PC-9 (cell line): ENCODE measurements around the gene LSM12. TPM values are rescaled to one million over a fixed set of nuclear protein-coding genes. Genes with fewer than 3 reads are reported as not detected.
"Not testable (repeated sequence)": the region's sequence is repeated elsewhere in the genome, so short reads cannot be mapped to it uniquely, and the experiment has no call there.

ENCODE experiments used
- BruUV-seq: library from RNA; stranded (reverse); fragments of 400-500 nt; replicated peaks from 2 replicates; lab custom pipeline; 2021; lab: Mats Ljungman, UMichigan
- CTCF ChIA-PET: fragments of 300-600 bp; sonication (Branson Sonifier 250); formaldehyde crosslinking; loops from one replicate; lab custom pipeline; 2022; ENCODE audit warnings: antibody characterized with exemption; lab: Charles Lee
- POLR2A ChIA-PET: fragments of 300-600 bp; sonication (Branson Sonifier 250); formaldehyde crosslinking; loops from one replicate; lab custom pipeline; 2022; ENCODE audit warnings: antibody characterized with exemption; ENCODE audit not compliant: unreplicated experiment; lab: Charles Lee
- DNase-seq, 2 experiments: peaks; one replicate each; pipeline versions ENCODE4 v3.0.0 to v3.0.0-alpha.2; 2015 to 2022; ENCODE audit warnings: mixed read lengths in 1 of 2
- H2AFZ ChIP-seq: fragments of 200-600 bp; sonication (generic); 2 replicates; pipeline ENCODE4 v1.8.1; 2017; ENCODE audit warnings: antibody characterized with exemption
- H3F3A ChIP-seq: fragments of 200-600 bp; sonication (generic); 2 replicates; pipeline ENCODE4 v1.8.1; 2017; ENCODE audit warnings: antibody characterized with exemption, mild to moderate bottlenecking, low read depth; ENCODE audit not compliant: insufficient read depth
- H3K27ac ChIP-seq: fragments of 200-600 bp; sonication (generic); 2 replicates; pipeline ENCODE4 v1.6.1; 2016; ENCODE audit warnings: mixed run types
- H3K27me3 ChIP-seq: fragments of 200-600 bp; sonication (generic); 2 replicates; pipeline ENCODE4 v1.6.1; 2016; ENCODE audit warnings: low read depth, mixed run types; ENCODE audit not compliant: insufficient read depth
- H3K36me3 ChIP-seq: fragments of 200-600 bp; sonication (generic); 2 replicates; pipeline ENCODE4 v1.6.1; 2016; ENCODE audit warnings: low read depth, mixed run types
- H3K4me1 ChIP-seq: fragments of 200-600 bp; sonication (generic); replicated peaks from 2 replicates; pipeline ENCODE4 v1.6.1; 2016; ENCODE audit warnings: mixed run types; ENCODE audit not compliant: insufficient read depth
- H3K4me2 ChIP-seq: fragments of 200-600 bp; sonication (generic); 2 replicates; pipeline ENCODE4 v1.6.1; 2017; ENCODE audit warnings: mixed run types
- H3K4me3 ChIP-seq: fragments of 200-600 bp; sonication (generic); 2 replicates; pipeline ENCODE4 v1.6.1; 2016; ENCODE audit warnings: mixed run types
- H3K79me2 ChIP-seq: fragments of 200-600 bp; sonication (generic); 2 replicates; pipeline ENCODE4 v1.6.1; 2017; ENCODE audit warnings: low read depth, mixed run types
- H3K9me2 ChIP-seq: fragments of 200-600 bp; sonication (generic); 2 replicates; pipeline ENCODE4 v1.8.1; 2017; ENCODE audit warnings: mild to moderate bottlenecking; ENCODE audit not compliant: insufficient read depth
- H3K9me3 ChIP-seq: fragments of 200-600 bp; sonication (generic); 2 replicates; pipeline ENCODE4 v1.8.1; 2016; ENCODE audit warnings: low read depth; ENCODE audit not compliant: insufficient read depth
- H4K20me1 ChIP-seq: fragments of 200-600 bp; sonication (generic); 2 replicates; pipeline ENCODE4 v1.8.1; 2017; ENCODE audit not compliant: insufficient read depth
- EZH2 ChIP-seq: fragments of 200-600 bp; sonication (generic); IDR thresholded peaks from 2 replicates; pipeline ENCODE4 v1.8.0; 2017; ENCODE audit warnings: antibody characterized with exemption, low read depth
- intact Hi-C: fragments of 100-400 bp; cut with micrococcal nuclease; formaldehyde crosslinking; loops from one replicate; pipeline ENCODE4 v1.10.0; 2022; ENCODE audit not compliant: unreplicated experiment
- total RNA-seq: library from RNA; stranded (reverse); gene quantifications from 2 replicates; pipeline ENCODE4 v1.2.3, GENCODE V29; 2021
- TF ChIP-seq, protein P1 (sequence below): fragments of 200-600 bp; sonication (generic); conservative IDR thresholded peaks from 2 replicates; pipeline ENCODE4 v1.6.1; 2017; ENCODE audit warnings: mixed run types, antibody characterized with exemption, mild to moderate bottlenecking, moderate library complexity

LSM12 gene
- total RNA-seq, 1 experiment from 2014 or later: 62.7 TPM

DNA sequence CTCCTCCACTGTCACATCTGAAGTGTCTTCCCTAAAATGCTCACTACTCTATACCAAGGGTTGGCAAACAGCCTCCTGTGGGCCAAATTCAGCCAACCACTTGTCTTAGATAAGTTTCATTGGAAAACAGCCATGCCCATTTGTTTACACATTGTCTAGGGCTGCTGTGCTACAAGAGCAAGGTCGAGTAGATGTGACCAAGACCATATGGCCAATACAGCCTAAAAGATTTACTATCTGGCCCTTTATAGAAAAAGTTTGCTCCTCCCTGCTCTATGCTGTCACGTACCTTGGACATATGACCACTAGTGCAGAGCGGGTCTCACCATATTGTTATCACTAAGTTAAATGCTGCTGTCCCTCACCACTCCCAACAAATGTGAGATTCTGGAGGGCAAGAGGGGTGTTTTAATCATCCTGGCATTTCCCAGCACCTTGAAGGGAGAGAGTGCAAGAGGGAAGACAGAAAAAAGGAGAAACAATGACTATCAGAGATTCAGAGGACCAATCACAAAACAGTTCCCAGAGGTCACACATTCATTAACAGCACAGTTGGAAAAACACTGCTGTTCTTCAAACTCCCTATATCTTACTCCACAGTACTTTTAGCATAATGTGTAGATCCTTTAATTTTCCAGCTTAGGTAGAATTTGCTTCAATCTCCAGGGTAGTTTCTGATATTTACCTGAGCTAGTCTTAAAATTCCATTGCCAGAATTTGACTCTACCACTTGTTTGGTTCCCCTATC lies 13.2 kb downstream of the LSM12 start:
- Histone ChIP-seq H3K9me2 (no peaks in the 10 kb centered on the region), H2AFZ (no peak overlapping the region), H3K4me3 (no peak overlapping the region), H3K79me2 (peaks cover 76% of the 10 kb centered on the region), H4K20me1 (peaks cover 58% of the 10 kb centered on the region), H3K36me3 (peaks cover 37% of the 10 kb centered on the region), H3K27ac (no peak overlapping the region), H3F3A (peaks cover 14% of the 10 kb centered on the region), H3K27me3 (no peaks in the 10 kb centered on the region), H3K9me3 (no peaks in the 10 kb centered on the region), H3K4me1 (no peaks in the 10 kb centered on the region), H3K4me2 (no peak overlapping the region)
- CTCF ChIA-PET: no interaction called here
- intact Hi-C loops: no loop called here
- BruUV-seq: no TSS peak
- DNase-seq: no peak
- POLR2A ChIA-PET: interaction anchor here (0.7 kb wide), 1 partner anchor 13 kb away, joined by 17 read pairs; no protein-coding TSS in a partner anchor
- no peak for TF ChIP-seq EZH2
- TF ChIP-seq, protein P1, sequence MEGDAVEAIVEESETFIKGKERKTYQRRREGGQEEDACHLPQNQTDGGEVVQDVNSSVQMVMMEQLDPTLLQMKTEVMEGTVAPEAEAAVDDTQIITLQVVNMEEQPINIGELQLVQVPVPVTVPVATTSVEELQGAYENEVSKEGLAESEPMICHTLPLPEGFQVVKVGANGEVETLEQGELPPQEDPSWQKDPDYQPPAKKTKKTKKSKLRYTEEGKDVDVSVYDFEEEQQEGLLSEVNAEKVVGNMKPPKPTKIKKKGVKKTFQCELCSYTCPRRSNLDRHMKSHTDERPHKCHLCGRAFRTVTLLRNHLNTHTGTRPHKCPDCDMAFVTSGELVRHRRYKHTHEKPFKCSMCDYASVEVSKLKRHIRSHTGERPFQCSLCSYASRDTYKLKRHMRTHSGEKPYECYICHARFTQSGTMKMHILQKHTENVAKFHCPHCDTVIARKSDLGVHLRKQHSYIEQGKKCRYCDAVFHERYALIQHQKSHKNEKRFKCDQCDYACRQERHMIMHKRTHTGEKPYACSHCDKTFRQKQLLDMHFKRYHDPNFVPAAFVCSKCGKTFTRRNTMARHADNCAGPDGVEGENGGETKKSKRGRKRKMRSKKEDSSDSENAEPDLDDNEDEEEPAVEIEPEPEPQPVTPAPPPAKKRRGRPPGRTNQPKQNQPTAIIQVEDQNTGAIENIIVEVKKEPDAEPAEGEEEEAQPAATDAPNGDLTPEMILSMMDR: no peak

DNA sequence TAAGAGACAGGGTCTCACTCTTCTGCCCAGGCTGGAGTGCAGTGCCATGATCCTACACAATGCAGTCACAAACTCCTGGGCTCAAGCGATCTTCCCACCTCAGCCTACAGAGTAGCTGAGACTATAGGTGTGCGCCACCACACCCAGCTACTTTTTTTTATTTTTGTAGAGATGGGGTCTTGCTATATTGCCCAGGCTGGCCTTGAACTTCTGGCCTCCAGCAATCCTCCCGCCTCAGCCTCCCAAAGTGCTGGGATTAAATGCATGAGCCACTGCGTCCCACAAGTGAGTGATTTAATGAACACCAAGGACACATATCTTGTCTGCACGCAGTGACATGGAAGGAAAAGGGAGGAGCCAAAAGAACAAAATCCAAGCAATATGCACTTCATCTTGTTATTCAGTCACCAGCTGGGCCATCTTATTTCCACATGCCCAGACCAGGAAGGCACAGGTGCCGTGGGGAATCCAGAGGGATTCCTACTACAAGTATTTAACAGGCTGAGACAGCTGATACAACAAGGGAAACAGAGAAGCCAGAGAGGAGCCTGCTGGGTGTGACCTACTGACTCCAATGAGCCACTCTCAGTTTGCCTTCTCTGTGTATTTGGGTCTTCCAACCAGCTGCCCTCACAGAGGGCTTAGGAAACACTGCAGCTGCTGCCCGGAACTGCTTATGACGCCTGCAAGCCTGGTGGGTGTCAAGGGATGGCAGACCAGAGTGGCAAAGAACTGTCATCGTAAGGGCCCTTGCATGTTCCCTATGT lies 17.0 kb downstream of the LSM12 start:
- Histone ChIP-seq H2AFZ (no peak overlapping the region), H3K4me3 (no peak overlapping the region), H3K4me2 (no peak overlapping the region), H3K9me2 (no peaks in the 10 kb centered on the region), H3F3A (peaks cover 22% of the 10 kb centered on the region), H3K27me3 (no peaks in the 10 kb centered on the region), H4K20me1 (peaks cover 67% of the 10 kb centered on the region), H3K27ac (no peak overlapping the region), H3K79me2 (peaks cover 63% of the 10 kb centered on the region), H3K4me1 (no peaks in the 10 kb centered on the region), H3K9me3 (no peaks in the 10 kb centered on the region), H3K36me3 (peaks cover 36% of the 10 kb centered on the region)
- TF ChIP-seq EZH2: no peak
- TF ChIP-seq, protein P1: no peak
- intact Hi-C loops: no loop called here
- CTCF ChIA-PET: interaction anchor here (0.6 kb wide), 1 partner anchor 77 kb away, joined by 4 read pairs; no protein-coding TSS in a partner anchor
- DNase-seq: no peak
- POLR2A ChIA-PET: no interaction called here
- no TSS peak for BruUV-seq

DNA sequence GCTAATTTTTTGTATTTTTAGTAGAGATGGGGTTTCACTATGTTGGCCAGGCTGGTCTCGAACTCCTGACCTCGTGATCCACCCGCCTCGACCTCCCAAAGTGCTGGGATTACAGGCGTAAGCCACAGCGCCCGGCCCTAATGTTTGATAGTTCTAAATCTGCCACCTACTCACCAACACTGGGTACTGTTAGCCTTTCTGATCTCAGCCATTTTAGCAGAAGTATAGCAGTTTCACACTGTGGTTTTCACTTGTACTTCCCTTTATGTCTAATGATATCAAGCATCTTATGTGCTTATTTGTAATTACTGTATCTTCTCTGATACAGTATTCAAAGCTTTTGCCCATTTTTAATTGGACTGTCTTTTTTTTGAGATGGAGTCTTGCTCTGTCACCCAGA lies 19.6 kb downstream of the LSM12 start:
- H3K27me3 ChIP-seq, H3K27ac ChIP-seq, POLR2A ChIA-PET, BruUV-seq, H3K4me2 ChIP-seq, H3K4me3 ChIP-seq, H3K4me1 ChIP-seq, H3K9me3 ChIP-seq, intact Hi-C loops, CTCF ChIA-PET, H3K9me2 ChIP-seq, DNase-seq, H2AFZ ChIP-seq: not testable (repeated sequence)
- Histone ChIP-seq H4K20me1 (peaks cover 72% of the 10 kb centered on the region), H3F3A (peaks cover 28% of the 10 kb centered on the region), H3K79me2 (peaks cover 65% of the 10 kb centered on the region), H3K36me3 (peaks cover 16% of the 10 kb centered on the region)
